HepG2 (cell line): Measurements from ENCODE around the gene FAM222B. TPM values are rescaled to one million over a fixed set of nuclear protein-coding genes. Genes with fewer than 3 reads are reported as not detected.

Experiments
- AGO2 ChIP-seq: fragments of 200-400 bp; formaldehyde crosslinking; optimal IDR thresholded peaks from 2 replicates; pipeline ENCODE3; 2017; ENCODE audit warnings: mild to moderate bottlenecking, low read depth, low read length, moderate library complexity
- ASH2L ChIP-seq: fragments of 300-600, 200-600 bp; sonication (generic); IDR thresholded peaks from 2 replicates; pipeline ENCODE4 v1.7.0; 2017; ENCODE audit warnings: low read depth, mild to moderate bottlenecking, moderate library complexity, mixed read lengths, low read length; ENCODE audit not compliant: insufficient read length
- BCL6 ChIP-seq: IDR thresholded peaks from 2 replicates; pipeline ENCODE4 v1.6.1; 2016; ENCODE audit warnings: missing genetic modification reagents, missing compliant biosample characterization
- CENPT ChIP-seq: sonication (generic); formaldehyde crosslinking; IDR thresholded peaks from 2 replicates; pipeline ENCODE4 v1.8.0; 2022; ENCODE audit warnings: low read depth, mild to moderate bottlenecking, moderate library complexity, missing genetic modification reagents
- DMAP1 ChIP-seq: IDR thresholded peaks from 2 replicates; pipeline ENCODE4 v1.6.1; 2016
- ELF1 ChIP-seq: sonication (generic); formaldehyde crosslinking; IDR thresholded peaks from 2 replicates; pipeline ENCODE4 v1.4.0; 2020; ENCODE audit warnings: missing genetic modification reagents
- EP300 ChIP-seq, 3 experiments: sonication (generic) in 1 of 3; formaldehyde crosslinking in 1 of 3; IDR thresholded peaks; 2 replicates each; pipeline versions ENCODE4 v1.5.1 to v1.6.1; 2011 to 2020; ENCODE audit warnings: low read depth in 2 of 3, low read length in 2 of 3, borderline replicate concordance in 1 of 3, improper control_type of control experiment in 1 of 3, mild to moderate bottlenecking in 1 of 3, missing genetic modification reagents in 1 of 3, moderate library complexity in 1 of 3
- ERF ChIP-seq: IDR thresholded peaks from 2 replicates; pipeline ENCODE4 v1.6.1; 2018; ENCODE audit warnings: missing biosample characterization, missing genetic modification reagents
- GABPB1 ChIP-seq: IDR thresholded peaks from 2 replicates; pipeline ENCODE4 v1.6.1; 2016; ENCODE audit warnings: mild to moderate bottlenecking, missing genetic modification reagents, moderate library complexity, missing compliant biosample characterization
- GATAD1 ChIP-seq: IDR thresholded peaks from 2 replicates; pipeline ENCODE4 v1.6.1; 2016; ENCODE audit warnings: missing genetic modification reagents, missing compliant biosample characterization
- KMT2A ChIP-seq: sonication (generic); formaldehyde crosslinking; IDR thresholded peaks from 2 replicates; pipeline ENCODE4 v1.4.0; 2020; ENCODE audit warnings: missing genetic modification reagents
- LCORL ChIP-seq, 2 experiments: fragments of 450-650 bp in 1 of 2; sonication (generic) in 1 of 2; formaldehyde crosslinking in 1 of 2; IDR thresholded peaks; 2 replicates each; pipeline versions ENCODE4 v1.5.0 to v1.6.1; 2017 to 2020; ENCODE audit warnings: antibody characterized with exemption in 1 of 2, missing genetic modification reagents in 1 of 2
- MXI1 ChIP-seq: IDR thresholded peaks from 3 replicates; pipeline ENCODE4 v1.6.1; 2012; ENCODE audit warnings: low read depth, low read length, inconsistent platforms, borderline replicate concordance
- NCOR1 ChIP-seq: fragments of 200-600 bp; sonication (generic); IDR thresholded peaks from 2 replicates; pipeline ENCODE4 v1.7.0; 2017; ENCODE audit warnings: antibody characterized with exemption, low read length, borderline replicate concordance
- NFYB ChIP-seq: sonication (generic); formaldehyde crosslinking; IDR thresholded peaks from 2 replicates; pipeline ENCODE4 v1.4.0; 2020; ENCODE audit warnings: missing genetic modification reagents
- POLR2AphosphoS5 ChIP-seq: IDR thresholded peaks from 2 replicates; pipeline ENCODE4 v1.6.1; 2012; ENCODE audit warnings: low read depth, low read length
- POLR2G ChIP-seq: fragments of 200-400 bp; formaldehyde crosslinking; IDR thresholded peaks from 2 replicates; pipeline ENCODE4 v1.6.1; 2018; ENCODE audit warnings: mild to moderate bottlenecking, low read depth, low read length, moderate library complexity
- RFX3 ChIP-seq: IDR thresholded peaks from 2 replicates; pipeline ENCODE4 v1.6.1; 2016; ENCODE audit warnings: missing biosample characterization, missing genetic modification reagents
- SETDB1 ChIP-seq: sonication (generic); formaldehyde crosslinking; IDR thresholded peaks from 2 replicates; pipeline ENCODE4 v1.5.1; 2020; ENCODE audit warnings: missing genetic modification reagents, mild to moderate bottlenecking, borderline replicate concordance
- TBX2 ChIP-seq: sonication (generic); formaldehyde crosslinking; IDR thresholded peaks from 2 replicates; pipeline ENCODE4 v1.5.0; 2020; ENCODE audit warnings: missing genetic modification reagents, mild to moderate bottlenecking, borderline replicate concordance
- TBX3 ChIP-seq: fragments of 450-650 bp; IDR thresholded peaks from 2 replicates; pipeline ENCODE4 v1.6.1; 2017; ENCODE audit warnings: antibody characterized with exemption, mild to moderate bottlenecking, inconsistent platforms, borderline replicate concordance
- ZIK1 ChIP-seq: sonication (generic); formaldehyde crosslinking; IDR thresholded peaks from 2 replicates; pipeline ENCODE4 v1.5.0; 2020; ENCODE audit warnings: mild to moderate bottlenecking, low read depth, missing genetic modification reagents, borderline replicate concordance
- ZNF292 ChIP-seq: sonication (generic); formaldehyde crosslinking; IDR thresholded peaks from 2 replicates; pipeline ENCODE4 v1.8.1; 2022; ENCODE audit warnings: mild to moderate bottlenecking, low read depth, missing genetic modification reagents, borderline replicate concordance
- ZNF788 ChIP-seq: sonication (generic); formaldehyde crosslinking; IDR thresholded peaks from 2 replicates; pipeline ENCODE4 v1.5.0; 2020; ENCODE audit warnings: mild to moderate bottlenecking, missing genetic modification reagents, borderline replicate concordance
- ZNF891 ChIP-seq: sonication (generic); formaldehyde crosslinking; IDR thresholded peaks from 2 replicates; pipeline ENCODE4 v1.5.0; 2020; ENCODE audit warnings: mild to moderate bottlenecking, missing genetic modification reagents
- polyA plus RNA-seq, 8 experiments: library from polyadenylated mRNA; depleted of rRNA in 3 of 8; stranded (reverse) in 7 of 8; unstranded in 1 of 8; fragments of >200 nt; fragmentation: Illumina TruSeq in 4 of 8; extraction: Trizol in 4 of 8; gene quantifications; 2 replicates each; pipeline versions ENCODE4 v1.2.1 to v1.2.3, GENCODE V29; 2011 to 2016; ENCODE audit warnings: low read depth in 4 of 8, missing spikeins in 1 of 8, mixed read lengths in 1 of 8; ENCODE audit not compliant: insufficient read depth in 1 of 8
- total RNA-seq, 5 experiments: library from RNA; depleted of rRNA; stranded (reverse); fragments of >200 nt; fragmentation: Illumina TruSeq; extraction: Trizol; gene quantifications; 2 replicates each; pipeline ENCODE4 v1.2.3, GENCODE V29; 2016; ENCODE audit warnings: low read depth in 1 of 5
- TF ChIP-seq, protein P1 (sequence below): sonication (generic); formaldehyde crosslinking; IDR thresholded peaks from 2 replicates; pipeline ENCODE4 v1.5.1; 2020; ENCODE audit warnings: mild to moderate bottlenecking, missing genetic modification reagents, moderate library complexity
- TF ChIP-seq, protein P2 (sequence below): sonication (generic); formaldehyde crosslinking; IDR thresholded peaks from 2 replicates; pipeline ENCODE4 v1.9.0; 2021; ENCODE audit warnings: missing genetic modification reagents, borderline replicate concordance

The FAM222B gene
- total and polyA plus RNA-seq, 2 of the 13 experiments (the other 11 are each of a cell fraction or from before 2014, with no cell fraction given): 3.5 to 7.3 TPM

DNA sequence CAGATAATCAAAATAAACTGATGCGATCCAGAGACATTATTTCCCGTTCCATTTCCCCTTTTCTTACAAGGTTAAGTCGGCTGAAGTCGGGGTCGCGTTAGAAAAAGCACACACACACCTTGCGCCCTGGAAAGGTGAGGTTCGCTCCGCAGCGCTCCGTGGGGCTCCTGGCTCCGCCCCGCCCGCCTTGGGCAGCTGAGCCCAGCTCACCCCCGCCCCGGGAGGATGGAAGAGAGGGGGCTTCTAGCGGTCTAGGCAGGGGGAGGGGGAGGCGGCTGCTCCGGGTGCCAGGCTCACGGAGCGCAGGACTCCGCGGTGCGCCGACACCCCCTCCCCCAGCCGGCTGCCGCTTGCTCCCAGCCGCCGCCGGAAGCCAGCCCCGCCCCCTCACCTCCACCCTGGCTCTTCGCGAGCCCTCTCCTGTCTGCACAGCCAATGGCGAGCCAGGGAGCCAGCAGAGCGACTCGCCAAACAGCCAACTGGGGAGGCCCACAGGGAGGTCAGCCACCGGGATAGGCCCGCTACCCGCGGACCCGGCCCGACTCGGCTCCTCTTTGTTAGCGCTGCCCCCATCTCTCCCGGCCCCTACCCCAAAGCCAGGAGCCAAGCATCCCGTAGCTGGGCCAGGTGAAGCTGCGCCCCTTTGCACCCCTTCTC lies 30.4 kb downstream of the FAM222B start (continued):
- TF ChIP-seq, protein P1, sequence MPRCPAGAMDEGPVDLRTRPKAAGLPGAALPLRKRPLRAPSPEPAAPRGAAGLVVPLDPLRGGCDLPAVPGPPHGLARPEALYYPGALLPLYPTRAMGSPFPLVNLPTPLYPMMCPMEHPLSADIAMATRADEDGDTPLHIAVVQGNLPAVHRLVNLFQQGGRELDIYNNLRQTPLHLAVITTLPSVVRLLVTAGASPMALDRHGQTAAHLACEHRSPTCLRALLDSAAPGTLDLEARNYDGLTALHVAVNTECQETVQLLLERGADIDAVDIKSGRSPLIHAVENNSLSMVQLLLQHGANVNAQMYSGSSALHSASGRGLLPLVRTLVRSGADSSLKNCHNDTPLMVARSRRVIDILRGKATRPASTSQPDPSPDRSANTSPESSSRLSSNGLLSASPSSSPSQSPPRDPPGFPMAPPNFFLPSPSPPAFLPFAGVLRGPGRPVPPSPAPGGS (CRISPR knock-in tag): no peak
- TF ChIP-seq POLR2AphosphoS5 (peak; percentile 55; the same call in 1 of the 2 replicates), TBX2 (CRISPR knock-in tag) (peak; percentile 29; the same call in 1 of the 2 replicates), GABPB1 (peak; percentile 94), ZNF788 (CRISPR knock-in tag) (0 out of 2 replicates have a peak, but pooled peaks have one; percentile 28), ELF1 (CRISPR knock-in tag) (no peak), EP300 (IDR thresholded peaks at IDR 0.05; ENCODE audit: low read depth in 2 of 2, low read length in 2 of 2) (no peak), EP300 (CRISPR knock-in tag; IDR thresholded peaks at IDR 0.05; ENCODE audit: borderline replicate concordance) (no peak), GATAD1 (CRISPR knock-in tag) (no peak), MXI1 (0 out of 3 replicates have a peak, but pooled peaks have one; percentile 12), NCOR1 (peak; percentile 21; the same call in 1 of the 2 replicates), RFX3 (CRISPR knock-in tag) (no peak), AGO2 (peak; percentile 21), ERF (CRISPR knock-in tag) (peak; percentile 66), ZNF292 (CRISPR knock-in tag) (no peak), SETDB1 (CRISPR knock-in tag) (no peak), ZIK1 (CRISPR knock-in tag) (0 out of 2 replicates have a peak, but pooled peaks have one; percentile 47), CENPT (CRISPR knock-in tag) (no peak), NFYB (CRISPR knock-in tag) (peak; percentile 93), ASH2L (peak; percentile 81), DMAP1 (CRISPR knock-in tag) (peak; percentile 59; the same call in 1 of the 2 replicates), KMT2A (CRISPR knock-in tag) (peak; percentile 75; the same call in 1 of the 2 replicates), LCORL (IDR thresholded peaks at IDR 0.05) (no peak), LCORL (CRISPR knock-in tag; IDR thresholded peaks at IDR 0.05) (peak; percentile 71; the same call in 1 of the 2 replicates), POLR2G (peak; percentile 67), BCL6 (CRISPR knock-in tag) (0 out of 2 replicates have a peak, but pooled peaks have one; percentile 7), TBX3 (0 out of 2 replicates have a peak, but pooled peaks have one; percentile 7), ZNF891 (CRISPR knock-in tag) (no peak)
- TF ChIP-seq, protein P2, sequence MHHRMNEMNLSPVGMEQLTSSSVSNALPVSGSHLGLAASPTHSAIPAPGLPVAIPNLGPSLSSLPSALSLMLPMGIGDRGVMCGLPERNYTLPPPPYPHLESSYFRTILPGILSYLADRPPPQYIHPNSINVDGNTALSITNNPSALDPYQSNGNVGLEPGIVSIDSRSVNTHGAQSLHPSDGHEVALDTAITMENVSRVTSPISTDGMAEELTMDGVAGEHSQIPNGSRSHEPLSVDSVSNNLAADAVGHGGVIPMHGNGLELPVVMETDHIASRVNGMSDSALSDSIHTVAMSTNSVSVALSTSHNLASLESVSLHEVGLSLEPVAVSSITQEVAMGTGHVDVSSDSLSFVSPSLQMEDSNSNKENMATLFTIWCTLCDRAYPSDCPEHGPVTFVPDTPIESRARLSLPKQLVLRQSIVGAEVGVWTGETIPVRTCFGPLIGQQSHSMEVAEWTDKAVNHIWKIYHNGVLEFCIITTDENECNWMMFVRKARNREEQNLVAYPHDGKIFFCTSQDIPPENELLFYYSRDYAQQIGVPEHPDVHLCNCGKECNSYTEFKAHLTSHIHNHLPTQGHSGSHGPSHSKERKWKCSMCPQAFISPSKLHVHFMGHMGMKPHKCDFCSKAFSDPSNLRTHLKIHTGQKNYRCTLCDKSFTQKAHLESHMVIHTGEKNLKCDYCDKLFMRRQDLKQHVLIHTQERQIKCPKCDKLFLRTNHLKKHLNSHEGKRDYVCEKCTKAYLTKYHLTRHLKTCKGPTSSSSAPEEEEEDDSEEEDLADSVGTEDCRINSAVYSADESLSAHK (CRISPR knock-in tag): no peak
